ENCODE data around the gene KCNK4. TPM values are rescaled to one million over a fixed set of nuclear protein-coding genes. Genes with fewer than 3 reads are reported as not detected.

The KCNK4 gene
- total and polyA plus RNA-seq, 4 donors = 0.09 TPM; not detected in 3

GRCh38 chr11:64295760-64296159 is 4.7 kb downstream of the KCNK4 start:
- Histone ChIP-seq H3K4me1 (ENCODE audit: control insufficient read depth in 5 of 5, insufficient read depth in 5 of 5, low read length in 5 of 5) (peaks cover 0 to 27% (median 10%) of the 10 kb centered on the region in 5 donors), H3K27ac (ENCODE audit: low read depth in 1 of 2, low read length in 1 of 2) (no peak overlapping the region), H3K4me3 (no peak overlapping the region), H3K9me3 (ENCODE audit: control insufficient read depth in 4 of 4, insufficient read depth in 3 of 4, low read length in 3 of 4) (peaks cover 0 to 4% (median 0%) of the 10 kb centered on the region in 4 donors), H3K27me3 (ENCODE audit: control insufficient read depth in 3 of 3, insufficient read depth in 3 of 3, low read length in 2 of 3) (peaks cover 0 to 82% (median 71%) of the 10 kb centered on the region in 3 donors), H3K36me3 (ENCODE audit: control insufficient read depth in 4 of 4, insufficient read depth in 4 of 4, low read length in 4 of 4) (no peaks in the 10 kb centered on the region), H3K9ac (ENCODE audit: insufficient read depth in 1 of 2, low read length in 2 of 2) (no peak overlapping the region)
- 90 to 94% methylated on average over 4 of the region's 4 CpGs for WGBS, 2 donors
- DNase-seq = no peak
- TF ChIP-seq CTCF (IDR thresholded peaks at IDR 0.05; ENCODE audit: control extremely low read depth, extremely low read depth) = no peak
- no peak for ATAC-seq (ENCODE audit: insufficient read depth, low FRiP score)

- no peak for DNase-seq
- Histone ChIP-seq H3K4me1 (ENCODE audit: control insufficient read depth in 5 of 5, insufficient read depth in 5 of 5, low read length in 5 of 5) (peaks cover 0 to 28% (median 10%) of the 10 kb centered on the region in 5 donors), H3K9me3 (ENCODE audit: control insufficient read depth in 4 of 4, insufficient read depth in 3 of 4, low read length in 3 of 4) (peaks cover 0 to 2% (median 0%) of the 10 kb centered on the region in 4 donors), H3K4me3 (no peak overlapping the region), H3K9ac (ENCODE audit: insufficient read depth in 1 of 2, low read length in 2 of 2) (no peak overlapping the region), H3K27ac (ENCODE audit: low read depth in 1 of 2, low read length in 1 of 2) (no peak overlapping the region), H3K36me3 (ENCODE audit: control insufficient read depth in 4 of 4, insufficient read depth in 4 of 4, low read length in 4 of 4) (no peaks in the 10 kb centered on the region), H3K27me3 (ENCODE audit: control insufficient read depth in 3 of 3, insufficient read depth in 3 of 3, low read length in 2 of 3) (peaks cover 0 to 82% (median 72%) of the 10 kb centered on the region in 3 donors)
- no peak for ATAC-seq (ENCODE audit: insufficient read depth, low FRiP score)
- WGBS, 2 donors = 20 to 23% methylated on average over 1 of the region's 1 CpG
- TF ChIP-seq CTCF (IDR thresholded peaks at IDR 0.05; ENCODE audit: control extremely low read depth, extremely low read depth) = no peak
These were observed 5.1 kb downstream of the KCNK4 start for GRCh38 chr11:64296236-64296635.

GRCh38 chr11:64296830-64297698 is 6.0 kb downstream of the KCNK4 start:
- Histone ChIP-seq H3K27me3 (ENCODE audit: control insufficient read depth in 3 of 3, insufficient read depth in 3 of 3, low read length in 2 of 3) (peaks cover 0 to 84% (median 79%) of the 10 kb centered on the region in 3 donors), H3K9me3 (ENCODE audit: control insufficient read depth in 4 of 4, insufficient read depth in 3 of 4, low read length in 3 of 4) (no peaks in the 10 kb centered on the region), H3K27ac (ENCODE audit: low read depth in 1 of 2, low read length in 1 of 2) (no peak overlapping the region), H3K4me1 (ENCODE audit: control insufficient read depth in 5 of 5, insufficient read depth in 5 of 5, low read length in 5 of 5) (peaks cover 0 to 24% (median 10%) of the 10 kb centered on the region in 5 donors), H3K4me3 (no peak overlapping the region), H3K9ac (ENCODE audit: insufficient read depth in 1 of 2, low read length in 2 of 2) (no peak overlapping the region), H3K36me3 (ENCODE audit: control insufficient read depth in 4 of 4, insufficient read depth in 4 of 4, low read length in 4 of 4) (no peaks in the 10 kb centered on the region)
- ATAC-seq (ENCODE audit: insufficient read depth, low FRiP score) (no peak), DNase-seq (no peak)
- no peak for TF ChIP-seq CTCF (IDR thresholded peaks at IDR 0.05; ENCODE audit: control extremely low read depth, extremely low read depth)
- 15 to 17% methylated on average over 29 to 34 of the region's 34 CpGs for WGBS, 2 donors

Measured in lung (tissue), 12 donors.